ENCODE data around the gene TCF19. TPM values are rescaled to one million over a fixed set of nuclear protein-coding genes. Genes with fewer than 3 reads are reported as not detected.

TCF19 gene
- total RNA-seq, 2 donors from 2014 or later: 1.5 to 1.6 TPM

GRCh38 chr6:31126396-31127175 is 31.8 kb upstream of the TCF19 start:
- Histone ChIP-seq H3K9me3 (no peaks in the 10 kb centered on the region), H3K27me3 (no peaks in the 10 kb centered on the region), H3K4me3 (no peak overlapping the region), H3K36me3 (no peaks in the 10 kb centered on the region), H3K27ac (peak overlapping the region; percentile 55 to 83), H3K4me1 (peaks cover 0 to 37% of the 10 kb centered on the region in 2 donors)
- TF ChIP-seq, protein P1, sequence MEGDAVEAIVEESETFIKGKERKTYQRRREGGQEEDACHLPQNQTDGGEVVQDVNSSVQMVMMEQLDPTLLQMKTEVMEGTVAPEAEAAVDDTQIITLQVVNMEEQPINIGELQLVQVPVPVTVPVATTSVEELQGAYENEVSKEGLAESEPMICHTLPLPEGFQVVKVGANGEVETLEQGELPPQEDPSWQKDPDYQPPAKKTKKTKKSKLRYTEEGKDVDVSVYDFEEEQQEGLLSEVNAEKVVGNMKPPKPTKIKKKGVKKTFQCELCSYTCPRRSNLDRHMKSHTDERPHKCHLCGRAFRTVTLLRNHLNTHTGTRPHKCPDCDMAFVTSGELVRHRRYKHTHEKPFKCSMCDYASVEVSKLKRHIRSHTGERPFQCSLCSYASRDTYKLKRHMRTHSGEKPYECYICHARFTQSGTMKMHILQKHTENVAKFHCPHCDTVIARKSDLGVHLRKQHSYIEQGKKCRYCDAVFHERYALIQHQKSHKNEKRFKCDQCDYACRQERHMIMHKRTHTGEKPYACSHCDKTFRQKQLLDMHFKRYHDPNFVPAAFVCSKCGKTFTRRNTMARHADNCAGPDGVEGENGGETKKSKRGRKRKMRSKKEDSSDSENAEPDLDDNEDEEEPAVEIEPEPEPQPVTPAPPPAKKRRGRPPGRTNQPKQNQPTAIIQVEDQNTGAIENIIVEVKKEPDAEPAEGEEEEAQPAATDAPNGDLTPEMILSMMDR (IDR thresholded peaks at IDR 0.05): no peak
- DNase-seq (ENCODE audit: low spot score): no peak

- Histone ChIP-seq H3K9me3 (no peaks in the 10 kb centered on the region), H3K36me3 (no peaks in the 10 kb centered on the region), H3K27ac (no peak overlapping the region), H3K27me3 (no peaks in the 10 kb centered on the region), H3K4me1 (peaks cover 0 to 29% of the 10 kb centered on the region in 2 donors), H3K4me3 (no peak overlapping the region)
- TF ChIP-seq, protein P1 (IDR thresholded peaks at IDR 0.05): peak; percentile 81 to 90
- DNase-seq (ENCODE audit: low spot score): peak; percentile 62
These were observed 30.2 kb upstream of the TCF19 start for GRCh38 chr6:31128093-31128676.

- DNase-seq (ENCODE audit: low spot score): no peak
- Histone ChIP-seq H3K4me3 (no peak overlapping the region), H3K27me3 (no peaks in the 10 kb centered on the region), H3K36me3 (no peaks in the 10 kb centered on the region), H3K27ac (no peak overlapping the region), H3K9me3 (no peaks in the 10 kb centered on the region), H3K4me1 (peaks cover 0 to 23% of the 10 kb centered on the region in 2 donors)
- TF ChIP-seq, protein P1 (IDR thresholded peaks at IDR 0.05): no peak
These were observed 29.3 kb upstream of the TCF19 start for GRCh38 chr6:31129130-31129529.

DNA sequence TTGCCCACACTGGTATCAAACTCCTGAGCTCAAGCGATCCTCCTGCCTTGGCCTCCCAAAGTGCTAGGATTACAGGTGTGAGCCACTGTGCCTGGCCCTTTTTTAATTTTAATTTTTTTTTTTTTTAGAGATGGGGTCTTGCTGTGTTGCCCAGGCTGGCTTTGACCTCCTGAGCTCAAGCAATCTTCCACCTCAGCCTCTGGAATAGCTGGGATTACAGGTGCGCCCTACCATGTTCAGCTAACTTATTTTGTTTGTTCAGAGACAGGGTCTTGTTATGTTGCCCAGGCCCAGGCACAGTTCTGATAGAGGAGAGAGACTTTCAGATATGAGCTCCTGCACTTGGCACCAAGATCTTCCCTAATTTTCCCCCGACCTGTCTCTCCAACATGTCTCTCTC is 27.6 kb upstream of the TCF19 start:
- Histone ChIP-seq H3K4me1 (peaks cover 0 to 13% of the 10 kb centered on the region in 2 donors), H3K36me3 (no peaks in the 10 kb centered on the region), H3K4me3 (no peak overlapping the region), H3K9me3 (no peaks in the 10 kb centered on the region), H3K27me3 (no peaks in the 10 kb centered on the region), H3K27ac (no peak overlapping the region)
- TF ChIP-seq, protein P1 (IDR thresholded peaks at IDR 0.05): no peak
- no peak for DNase-seq (ENCODE audit: low spot score)

DNA sequence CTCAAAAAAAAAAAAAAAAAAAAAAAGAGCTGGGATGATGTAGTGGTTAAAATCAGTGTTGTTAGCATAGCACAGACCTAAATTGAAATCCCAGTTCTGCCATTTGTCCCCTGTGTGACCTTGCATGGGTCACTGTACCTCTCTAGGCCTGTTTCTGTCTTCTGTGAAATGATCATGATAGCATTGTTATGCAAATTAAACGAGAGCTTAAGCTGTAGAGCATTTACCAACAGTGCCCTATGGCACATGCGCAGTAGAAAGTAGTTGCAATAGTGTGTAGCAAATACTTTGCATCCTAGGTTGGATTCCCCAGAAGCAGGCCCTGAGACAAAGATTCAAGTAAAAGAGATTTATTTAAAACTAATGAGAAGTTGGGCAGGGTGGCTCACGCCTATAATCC is 26.8 kb upstream of the TCF19 start:
- H3K27ac ChIP-seq: no peak overlapping the region
- no peak overlapping the region for H3K4me3 ChIP-seq
- H3K9me3 ChIP-seq: no peaks in the 10 kb centered on the region
- H3K36me3 ChIP-seq: no peaks in the 10 kb centered on the region
- H3K4me1 ChIP-seq: peaks cover 0 to 4% of the 10 kb centered on the region in 2 donors
- TF ChIP-seq, protein P1 (IDR thresholded peaks at IDR 0.05): no peak
- no peak for DNase-seq (ENCODE audit: low spot score)
- no peaks in the 10 kb centered on the region for H3K27me3 ChIP-seq
